Hepatic stellate cell (primary cell): ENCODE measurements around the gene EP400.
A peak's percentile ranks its signal among the peaks of the same experiment; 100 is the strongest.

Experiments used
- DNase-seq: peaks from one replicate; pipeline ENCODE4 v3.0.0; 2011; ENCODE audit warnings: low spot score

Gene EP400

DNA sequence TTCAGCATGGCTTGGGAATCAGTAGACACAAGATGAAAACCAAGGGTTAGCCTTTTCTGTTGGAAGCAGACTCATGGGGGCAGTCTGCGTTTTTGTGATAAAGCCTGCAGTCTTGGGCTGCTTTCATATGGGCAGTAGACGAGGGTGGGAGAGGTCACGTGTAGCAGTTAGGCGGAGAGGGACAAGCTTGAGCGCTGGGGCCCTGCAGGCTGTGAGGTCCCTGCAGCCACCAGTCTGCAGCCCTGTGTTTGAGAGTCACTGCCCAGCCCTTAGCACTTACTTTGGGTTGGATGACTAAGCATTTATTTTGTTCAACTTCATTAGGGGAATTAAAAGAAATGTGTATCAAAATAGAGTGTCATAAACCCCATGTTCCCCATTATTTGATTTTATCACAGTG lies 37.2 kb downstream of the EP400 start:
- no peak for DNase-seq

DNA sequence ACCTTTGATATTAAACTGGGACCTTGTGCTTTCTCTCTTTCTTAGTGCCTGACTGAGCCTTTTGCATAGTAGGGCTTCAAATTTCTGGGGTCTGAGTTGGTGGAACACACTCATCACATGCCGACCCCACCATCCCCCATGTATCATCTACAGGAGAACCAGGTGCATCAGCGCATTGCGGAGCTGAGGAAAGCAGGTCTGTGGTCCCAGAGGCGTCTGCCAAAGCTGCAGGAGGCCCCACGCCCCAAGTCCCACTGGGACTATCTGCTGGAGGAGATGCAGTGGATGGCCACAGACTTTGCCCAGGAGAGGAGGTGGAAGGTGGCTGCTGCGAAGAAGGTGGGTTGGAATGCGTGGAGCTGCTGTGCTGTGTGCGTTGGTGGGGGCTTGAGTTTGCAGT lies 37.8 kb downstream of the EP400 start:
- DNase-seq = no peak

DNA sequence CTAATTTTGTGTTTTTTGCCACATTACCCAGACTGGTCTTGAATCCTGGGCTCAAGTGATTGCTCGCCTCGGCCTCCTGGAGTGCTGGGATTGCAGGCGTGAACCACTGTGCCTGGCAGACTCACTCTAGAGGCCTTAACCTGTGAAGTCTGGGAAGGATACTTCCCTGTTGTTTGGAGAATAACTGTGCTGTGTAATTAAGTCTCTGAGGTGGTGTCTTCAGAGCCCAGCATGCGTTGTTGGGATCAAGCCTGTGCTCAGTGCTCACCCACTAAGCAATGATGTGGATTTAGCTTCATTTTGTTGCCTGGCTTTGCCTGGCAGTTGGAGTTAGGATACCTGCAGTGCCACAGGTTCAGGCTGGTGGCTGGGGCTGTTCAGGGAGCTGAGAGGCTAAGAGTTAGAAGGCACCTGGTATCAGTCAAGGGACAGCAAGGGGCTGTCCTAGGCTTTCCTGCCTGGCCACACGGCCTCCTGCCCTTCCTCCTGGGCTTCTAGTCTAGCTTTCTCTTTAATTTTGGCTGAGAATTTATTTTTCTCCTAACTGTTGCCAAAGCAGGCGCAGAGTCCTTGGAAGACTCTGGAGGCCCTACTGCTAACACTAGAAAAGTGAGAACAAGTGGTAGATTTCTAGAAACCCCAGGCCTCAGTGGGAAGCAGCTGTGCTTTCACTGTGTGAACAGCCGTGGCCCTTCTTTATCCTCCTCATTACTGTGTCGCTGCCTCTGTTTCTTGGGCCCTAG lies 38.5 kb downstream of the EP400 start:
- no peak for DNase-seq

DNA sequence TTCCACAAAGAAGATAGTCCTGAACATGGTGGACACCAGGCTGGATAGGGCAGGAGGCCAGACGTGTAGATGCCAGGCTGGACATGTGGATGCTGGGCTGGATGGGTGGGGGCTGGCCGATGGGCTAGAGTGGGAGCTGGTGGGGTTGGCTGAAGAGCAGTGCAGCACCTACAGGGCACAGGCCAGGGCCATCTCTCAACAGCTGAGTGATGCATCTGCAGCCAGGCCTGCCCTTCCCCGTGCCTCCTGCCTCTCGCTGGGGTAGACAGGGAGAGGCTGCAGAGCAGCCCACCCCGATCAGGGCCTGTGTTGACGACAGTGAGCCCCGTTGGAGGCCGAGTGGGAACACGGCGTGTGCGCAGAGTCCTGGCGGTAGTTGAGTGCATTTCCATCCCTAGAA lies 39.3 kb downstream of the EP400 start:
- no peak for DNase-seq

DNA sequence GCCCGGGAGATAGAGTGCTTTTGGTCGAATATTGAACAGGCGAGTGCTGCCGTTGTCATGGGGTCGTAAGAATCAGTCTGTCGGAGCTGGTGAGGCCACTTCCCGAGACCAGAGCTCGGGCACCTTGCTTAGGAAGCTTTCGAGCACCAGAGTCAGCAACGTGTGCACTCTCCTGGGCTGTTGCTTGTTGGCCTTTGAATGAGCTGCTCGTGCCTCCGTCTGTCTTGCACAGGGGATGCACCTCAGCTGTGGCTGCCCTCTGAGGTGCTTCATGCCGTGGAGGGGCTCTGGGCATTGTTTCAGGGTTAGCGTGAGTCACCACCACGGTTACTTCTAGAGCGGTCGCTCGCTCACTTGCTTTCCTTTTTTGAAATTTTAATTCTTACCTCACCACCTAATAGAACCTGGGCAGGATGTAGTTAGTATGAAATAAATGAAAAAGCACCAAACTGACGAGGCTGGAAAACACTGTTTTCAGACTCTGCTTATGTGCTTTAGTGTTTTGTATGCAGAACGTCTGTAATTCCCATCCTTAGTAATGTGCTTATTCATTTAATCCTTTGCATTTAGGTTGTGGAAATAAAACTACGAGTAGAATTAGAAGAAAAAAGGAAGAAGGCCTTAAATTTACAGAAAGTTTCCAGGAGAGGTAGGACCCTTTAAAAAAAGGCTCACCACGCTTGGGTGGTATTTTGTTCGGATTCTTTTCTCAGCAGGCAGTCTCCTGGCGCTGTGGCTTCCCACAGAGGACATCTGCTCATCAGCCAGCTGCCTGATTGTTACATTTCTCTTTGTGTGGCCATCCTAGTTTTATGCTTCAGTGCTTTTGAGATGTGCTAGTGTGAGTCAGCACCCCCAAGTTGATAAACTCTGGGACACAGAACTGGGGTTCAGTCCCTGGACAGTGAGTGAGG lies 40.6 kb downstream of the EP400 start:
- DNase-seq = no peak

GRCh38 chr12:131990980-131991305 lies 41.2 kb downstream of the EP400 start:
- no peak for DNase-seq

DNA sequence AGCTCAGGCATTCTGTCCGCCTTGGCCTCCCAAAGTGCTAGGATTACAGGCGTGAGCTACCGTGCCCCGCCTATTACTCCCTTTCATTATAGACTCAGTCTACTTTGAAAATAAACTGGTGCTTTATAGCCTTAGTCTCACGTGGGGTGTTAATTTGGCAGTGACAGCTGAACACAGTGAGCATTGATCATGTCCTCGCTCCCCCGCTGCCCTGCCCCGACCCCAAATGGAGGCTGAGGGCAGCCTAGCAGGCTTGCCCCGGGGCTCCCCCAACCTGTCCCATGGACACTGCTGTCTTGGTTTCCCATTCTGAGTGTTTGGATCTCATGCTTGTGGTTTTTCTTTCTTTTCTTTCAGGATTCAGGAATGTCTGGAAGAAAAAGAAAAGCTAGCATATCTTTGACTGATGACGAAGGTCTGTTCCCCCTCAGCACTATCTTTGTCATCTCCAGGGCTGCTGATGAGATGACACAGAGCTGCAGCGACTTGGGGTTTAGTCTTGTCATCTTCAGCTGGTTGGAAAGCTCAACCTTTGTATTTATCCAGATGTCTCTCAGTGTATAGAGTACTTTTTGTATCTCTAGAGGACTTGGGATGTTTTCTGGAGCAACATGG lies 42.2 kb downstream of the EP400 start:
- DNase-seq = peak; percentile 21

DNA sequence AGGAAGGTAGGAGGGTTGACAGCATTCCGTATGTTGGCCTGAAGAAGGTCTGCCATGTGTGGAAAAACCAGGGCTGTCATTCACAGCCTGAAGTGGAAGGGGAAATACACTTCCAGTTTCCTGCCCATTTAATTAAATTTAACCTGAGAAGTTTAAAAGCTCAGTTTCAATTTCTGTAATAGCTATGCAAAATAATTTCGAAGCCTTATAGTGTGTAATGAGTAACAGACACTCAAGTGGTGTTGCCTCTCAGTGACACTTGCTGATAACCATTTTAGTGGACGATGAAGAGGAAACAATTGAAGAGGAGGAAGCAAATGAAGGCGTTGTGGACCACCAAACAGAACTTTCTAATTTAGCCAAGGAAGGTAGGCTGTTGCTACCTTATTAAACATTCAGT lies 44.8 kb downstream of the EP400 start:
- DNase-seq = no peak

GRCh38 chr12:132000286-132000872 lies 50.6 kb downstream of the EP400 start:
- no peak for DNase-seq

GRCh38 chr12:132003846-132004245 lies 54.1 kb downstream of the EP400 start:
- DNase-seq = peak; percentile 60

DNA sequence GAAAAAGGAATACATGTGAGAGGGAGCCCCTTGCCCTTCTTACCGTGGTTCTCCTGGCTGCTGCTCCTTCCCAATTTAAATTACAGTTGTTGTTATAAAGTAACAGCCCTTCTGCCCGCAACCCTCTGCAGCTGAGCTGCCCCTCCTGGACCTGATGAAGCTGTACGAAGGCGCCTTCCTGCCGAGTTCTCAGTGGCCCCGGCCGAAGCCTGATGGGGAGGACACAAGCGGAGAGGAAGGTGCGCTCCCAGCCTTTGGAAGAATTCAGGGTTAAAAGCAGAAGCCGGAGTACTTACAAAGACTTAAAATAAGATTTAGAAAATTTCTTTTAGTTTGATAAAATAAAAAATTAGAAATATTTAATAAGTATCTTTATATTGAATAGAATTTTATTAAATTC lies 55.2 kb downstream of the EP400 start:
- no peak for DNase-seq

DNA sequence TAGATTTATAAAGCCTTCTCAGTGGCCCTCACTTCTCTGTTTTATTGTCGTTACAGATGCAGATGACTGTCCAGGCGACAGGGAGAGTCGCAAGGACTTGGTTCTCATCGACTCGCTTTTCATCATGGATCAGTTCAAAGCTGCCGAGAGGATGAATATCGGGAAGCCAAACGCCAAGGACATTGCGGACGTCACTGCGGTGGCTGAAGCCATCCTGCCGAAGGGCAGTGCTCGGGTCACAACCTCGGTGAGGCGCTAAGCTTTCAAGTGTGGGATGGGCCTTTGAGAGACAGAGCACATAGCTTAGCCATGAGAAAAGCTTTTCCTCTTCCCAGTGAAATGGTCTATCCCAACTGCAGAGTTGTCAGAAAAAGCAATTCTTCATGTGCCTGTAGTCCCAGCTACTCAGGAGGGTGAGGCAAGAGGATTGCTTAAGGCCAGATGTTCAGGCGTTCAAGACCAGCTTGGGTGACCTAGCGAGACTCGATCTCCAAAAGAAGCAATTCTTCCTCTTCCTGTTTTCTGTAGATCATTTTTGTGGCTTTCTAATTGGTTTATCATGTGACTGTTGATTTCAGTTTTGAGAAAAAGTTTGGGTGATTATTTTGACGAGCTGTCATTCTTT lies 56.4 kb downstream of the EP400 start:
- DNase-seq = no peak

DNA sequence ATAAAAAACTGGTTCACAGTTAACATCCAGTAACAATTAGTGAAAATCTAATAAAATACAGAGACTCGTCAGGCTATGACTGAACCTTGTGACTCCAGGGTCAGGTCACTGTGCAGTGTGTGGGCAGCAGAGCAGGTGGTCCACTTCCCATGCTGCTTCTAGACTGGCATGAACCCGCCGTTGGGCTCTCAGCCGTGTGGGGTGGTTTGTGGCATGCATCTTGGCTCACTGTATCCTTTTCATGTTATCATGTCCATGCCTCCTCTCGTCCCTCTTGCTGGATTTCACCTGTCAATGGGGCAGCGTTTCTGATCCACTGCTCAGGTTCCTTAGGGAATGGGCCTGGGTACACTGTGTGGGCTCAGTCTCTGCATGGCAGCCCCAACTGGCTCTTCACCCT lies 57.3 kb downstream of the EP400 start:
- no peak for DNase-seq

GRCh38 chr12:132009336-132009859 lies 59.7 kb downstream of the EP400 start:
- DNase-seq = no peak

- no peak for DNase-seq
Observed at GRCh38 chr12:132012919-132013568, 63.3 kb downstream of the EP400 start.

- no peak for DNase-seq
Observed at GRCh38 chr12:132014092-132014914, 64.6 kb downstream of the EP400 start.

DNA sequence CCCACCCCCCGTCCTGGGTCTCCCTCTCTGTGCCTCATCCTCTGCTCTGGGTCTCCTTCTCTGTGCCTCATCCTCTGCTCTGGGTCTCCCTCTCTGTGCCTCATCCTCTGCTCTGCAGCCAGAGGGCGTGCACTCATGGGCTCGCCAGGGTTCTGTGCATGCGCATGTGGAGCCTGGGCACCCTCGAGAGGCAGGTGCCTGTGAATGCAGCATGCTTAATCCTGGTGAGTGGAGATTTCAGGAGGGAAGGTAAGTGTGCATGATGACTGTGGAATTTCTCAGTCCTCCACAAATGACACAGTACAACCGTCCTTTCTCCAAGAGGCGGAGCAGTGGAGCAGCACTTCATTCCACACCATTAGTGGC lies 65.2 kb downstream of the EP400 start:
- DNase-seq = no peak

GRCh38 chr12:132015686-132016430 lies 66.1 kb downstream of the EP400 start:
- no peak for DNase-seq

DNA sequence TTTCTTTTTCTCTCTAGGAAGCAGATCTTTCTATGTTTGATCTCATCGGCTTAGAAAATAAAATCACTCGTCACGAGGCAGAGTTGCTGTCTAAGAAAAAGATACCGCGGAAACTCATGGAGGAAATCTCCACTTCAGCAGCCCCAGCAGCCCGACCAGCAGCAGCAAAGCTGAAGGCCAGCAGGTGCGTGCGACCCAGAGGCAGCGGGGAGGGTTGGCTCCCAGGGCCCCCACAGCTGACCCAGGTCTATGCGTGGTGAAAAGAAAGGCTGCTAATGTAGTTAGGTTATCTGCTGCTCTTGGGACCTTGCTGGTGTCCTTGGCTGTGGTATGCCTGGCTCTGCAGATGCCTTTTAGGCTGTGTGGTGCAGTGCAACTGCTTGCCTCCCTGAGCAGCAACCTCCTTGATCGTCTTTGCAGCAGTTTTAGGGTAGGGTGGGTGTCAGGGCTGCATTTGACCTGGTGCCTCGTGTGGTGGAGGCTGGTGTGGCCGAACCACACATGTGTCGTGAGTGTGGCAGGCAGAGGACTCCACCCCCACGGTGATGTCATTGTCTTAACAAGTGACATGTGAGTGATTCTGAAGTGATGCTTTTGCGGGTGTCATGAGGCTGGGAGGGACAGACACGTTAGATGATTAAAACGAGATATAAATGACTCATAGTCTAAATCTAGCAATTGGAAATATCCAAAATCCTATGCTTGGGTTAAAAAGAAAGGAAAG lies 68.6 kb downstream of the EP400 start:
- DNase-seq = no peak
